Measurements from ENCODE around the gene CCDC187.

GRCh38 chr9:136344544-136345280 lies 40.8 kb upstream of the CCDC187 start:
- TF ChIP-seq ETV6 (CRISPR knock-in tag; IDR thresholded peaks at IDR 0.05) (no peak), AFF4 (CRISPR knock-in tag; IDR thresholded peaks at IDR 0.05; ENCODE audit: borderline replicate concordance) (no peak), CTCF (IDR thresholded peaks at IDR 0.05) (no peak), JUN (CRISPR knock-in tag; IDR thresholded peaks at IDR 0.05) (no peak), ERG (CRISPR knock-in tag; IDR thresholded peaks at IDR 0.05) (no peak), NFYB (CRISPR knock-in tag; conservative IDR thresholded peaks at IDR 0.05; ENCODE audit: low read depth) (no peak), HMGXB4 (CRISPR knock-in tag; IDR thresholded peaks at IDR 0.05) (no peak), MAX (CRISPR knock-in tag; IDR thresholded peaks at IDR 0.05) (no peak), ESRRA (CRISPR knock-in tag; IDR thresholded peaks at IDR 0.05; ENCODE audit: borderline replicate concordance) (no peak), FOXP4 (CRISPR knock-in tag; IDR thresholded peaks at IDR 0.05) (no peak), ZBTB21 (CRISPR knock-in tag; IDR thresholded peaks at IDR 0.05; ENCODE audit: borderline replicate concordance) (no peak), ZNF138 (CRISPR knock-in tag; conservative IDR thresholded peaks at IDR 0.05) (no peak), ATF3 (CRISPR knock-in tag; conservative IDR thresholded peaks at IDR 0.05) (no peak)
